ENCODE measurements around the gene PTPRM.

PTPRM gene

GRCh38 chr18:7937268-7937667, 370.2 kb downstream of the PTPRM start (continued):
- TF ChIP-seq BACH2 (CRISPR knock-in tag; IDR thresholded peaks at IDR 0.05; ENCODE audit: borderline replicate concordance), result no peak
- TF ChIP-seq TSHZ2 (CRISPR knock-in tag; IDR thresholded peaks at IDR 0.05), result no peak
- TF ChIP-seq ZFP3 (CRISPR knock-in tag; IDR thresholded peaks at IDR 0.05), result no peak
- TF ChIP-seq PPARA (CRISPR knock-in tag; IDR thresholded peaks at IDR 0.05; ENCODE audit: borderline replicate concordance), result no peak

DNA sequence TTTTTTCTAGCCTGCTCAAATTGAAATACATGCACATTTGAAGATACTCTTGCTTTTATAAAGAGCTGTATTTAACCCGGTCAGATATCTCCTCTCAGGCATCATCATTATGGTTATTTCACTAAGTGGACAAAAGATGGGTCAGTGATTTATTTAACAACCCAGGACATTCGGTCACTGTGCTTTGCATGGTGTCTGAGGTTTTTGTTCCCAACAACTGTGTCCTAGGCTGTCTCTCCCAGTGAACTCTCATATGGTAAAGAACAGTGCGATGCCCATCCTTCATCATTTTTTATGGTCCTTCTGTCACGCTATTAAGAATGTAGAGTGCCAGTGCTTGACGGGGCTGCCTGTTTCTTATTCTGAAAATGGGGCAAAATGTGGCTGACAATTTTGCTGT, 372.4 kb downstream of the PTPRM start:
- no peak for ATAC-seq
- TF ChIP-seq ARNTL (CRISPR knock-in tag; IDR thresholded peaks at IDR 0.05; ENCODE audit: borderline replicate concordance, low read depth) (no peak), PATZ1 (CRISPR knock-in tag; IDR thresholded peaks at IDR 0.05; ENCODE audit: borderline replicate concordance) (no peak), PPARA (CRISPR knock-in tag; IDR thresholded peaks at IDR 0.05; ENCODE audit: borderline replicate concordance) (no peak), ZNF565 (CRISPR knock-in tag; conservative IDR thresholded peaks at IDR 0.05; ENCODE audit: low read depth) (no peak), ZNF8 (CRISPR knock-in tag; IDR thresholded peaks at IDR 0.05) (no peak), CREB5 (CRISPR knock-in tag; IDR thresholded peaks at IDR 0.05; ENCODE audit: low read depth) (no peak), GLIS3 (CRISPR knock-in tag; IDR thresholded peaks at IDR 0.05) (no peak), BACH2 (CRISPR knock-in tag; IDR thresholded peaks at IDR 0.05; ENCODE audit: borderline replicate concordance) (no peak), ZNF70 (CRISPR knock-in tag; IDR thresholded peaks at IDR 0.05) (no peak), SNAI2 (CRISPR knock-in tag; IDR thresholded peaks at IDR 0.05) (no peak), TSHZ2 (CRISPR knock-in tag; IDR thresholded peaks at IDR 0.05) (no peak)
- TF ChIP-seq, protein P1, sequence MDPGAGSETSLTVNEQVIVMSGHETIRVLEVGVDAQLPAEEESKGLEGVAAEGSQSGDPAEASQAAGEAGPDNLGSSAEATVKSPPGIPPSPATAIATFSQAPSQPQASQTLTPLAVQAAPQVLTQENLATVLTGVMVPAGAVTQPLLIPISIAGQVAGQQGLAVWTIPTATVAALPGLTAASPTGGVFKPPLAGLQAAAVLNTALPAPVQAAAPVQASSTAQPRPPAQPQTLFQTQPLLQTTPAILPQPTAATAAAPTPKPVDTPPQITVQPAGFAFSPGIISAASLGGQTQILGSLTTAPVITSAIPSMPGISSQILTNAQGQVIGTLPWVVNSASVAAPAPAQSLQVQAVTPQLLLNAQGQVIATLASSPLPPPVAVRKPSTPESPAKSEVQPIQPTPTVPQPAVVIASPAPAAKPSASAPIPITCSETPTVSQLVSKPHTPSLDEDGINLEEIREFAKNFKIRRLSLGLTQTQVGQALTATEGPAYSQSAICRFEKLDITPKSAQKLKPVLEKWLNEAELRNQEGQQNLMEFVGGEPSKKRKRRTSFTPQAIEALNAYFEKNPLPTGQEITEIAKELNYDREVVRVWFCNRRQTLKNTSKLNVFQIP (CRISPR knock-in tag; IDR thresholded peaks at IDR 0.05; ENCODE audit: borderline replicate concordance, low read depth), result no peak

- TF ChIP-seq ESRRG (CRISPR knock-in tag; IDR thresholded peaks at IDR 0.05) (no peak), TCF4 (CRISPR knock-in tag; IDR thresholded peaks at IDR 0.05; ENCODE audit: borderline replicate concordance) (no peak), TOX (CRISPR knock-in tag; IDR thresholded peaks at IDR 0.05; ENCODE audit: borderline replicate concordance) (no peak), ISL1 (CRISPR knock-in tag; IDR thresholded peaks at IDR 0.05) (no peak)
- no peak for ATAC-seq
These were observed 373.3 kb downstream of the PTPRM start for GRCh38 chr18:7940379-7940778.

GRCh38 chr18:7940971-7941370, 373.9 kb downstream of the PTPRM start:
- ATAC-seq, result no peak
- TF ChIP-seq ARNTL (CRISPR knock-in tag; IDR thresholded peaks at IDR 0.05; ENCODE audit: borderline replicate concordance, low read depth) (no peak), BACH2 (CRISPR knock-in tag; IDR thresholded peaks at IDR 0.05; ENCODE audit: borderline replicate concordance) (no peak), ZFP3 (CRISPR knock-in tag; IDR thresholded peaks at IDR 0.05) (no peak), ZNF8 (CRISPR knock-in tag; IDR thresholded peaks at IDR 0.05) (no peak), ZNF565 (CRISPR knock-in tag; conservative IDR thresholded peaks at IDR 0.05; ENCODE audit: low read depth) (no peak), SNAI2 (CRISPR knock-in tag; IDR thresholded peaks at IDR 0.05) (no peak), CREB5 (CRISPR knock-in tag; IDR thresholded peaks at IDR 0.05; ENCODE audit: low read depth) (no peak), ZFP30 (CRISPR knock-in tag; IDR thresholded peaks at IDR 0.05) (no peak), RARB (CRISPR knock-in tag; IDR thresholded peaks at IDR 0.05) (no peak), ESRRG (CRISPR knock-in tag; IDR thresholded peaks at IDR 0.05) (no peak), GLIS3 (CRISPR knock-in tag; IDR thresholded peaks at IDR 0.05) (no peak), TOX (CRISPR knock-in tag; IDR thresholded peaks at IDR 0.05; ENCODE audit: borderline replicate concordance) (no peak)
- TF ChIP-seq, protein P1 (CRISPR knock-in tag; IDR thresholded peaks at IDR 0.05; ENCODE audit: borderline replicate concordance, low read depth), result no peak

Measured in SK-N-SH treated with all-trans-retinoic acid at 6 μM for 48 hours (cell line).